RCC 7860 (cell line): ENCODE data around the gene HOXD10.

Source experiments
- DNase-seq: peaks from one replicate; pipeline ENCODE4 v3.0.0-alpha.2; 2015; ENCODE audit warnings: low spot score
- FAIRE-seq: peaks from 2 replicates; lab custom pipeline; 2012; peaks lifted over from hg19 to GRCh38; lab: Jason Lieb, UNC

The HOXD10 gene

GRCh38 chr2:176105730-176106580 is 10.6 kb upstream of the HOXD10 start:
- FAIRE-seq (no peak), DNase-seq (no peak)

- peak; percentile 61 for DNase-seq
- FAIRE-seq = no peak
Measured at GRCh38 chr2:176106581-176107539, 9.7 kb upstream of the HOXD10 start, which contains the start of gene HOXD11. Gene HOXD11, plus strand, starts transcription at chr2:176107280. Its CDS starts 76 bp downstream, at chr2:176107356.

GRCh38 chr2:176107731-176108181 is 8.8 kb upstream of the HOXD10 start:
- FAIRE-seq = no peak
- no peak for DNase-seq

GRCh38 chr2:176109192-176109901 is 7.2 kb upstream of the HOXD10 start:
- DNase-seq = no peak
- no peak for FAIRE-seq

GRCh38 chr2:176109946-176110345 is 6.6 kb upstream of the HOXD10 start:
- FAIRE-seq = no peak

GRCh38 chr2:176110415-176111308 is 5.9 kb upstream of the HOXD10 start:
- no peak for FAIRE-seq
- DNase-seq = no peak

More at GRCh38 chr2:176109946-176110345, 6.6 kb upstream of the HOXD10 start:
- DNase-seq = no peak

GRCh38 chr2:176111309-176111663 is 5.3 kb upstream of the HOXD10 start:
- FAIRE-seq (no peak), DNase-seq (no peak)

GRCh38 chr2:176111846-176112374 is 4.7 kb upstream of the HOXD10 start:
- FAIRE-seq (no peak), DNase-seq (no peak)

GRCh38 chr2:176112375-176113302 is 3.9 kb upstream of the HOXD10 start:
- DNase-seq (no peak), FAIRE-seq (no peak)

- no peak for FAIRE-seq
- no peak for DNase-seq
Measured at GRCh38 chr2:176114120-176114929, 2.3 kb upstream of the HOXD10 start.

GRCh38 chr2:176114930-176115625 is 1.5 kb upstream of the HOXD10 start:
- no peak for FAIRE-seq
- no peak for DNase-seq

GRCh38 chr2:176117162-176117822 is 714 bp downstream of the HOXD10 start:
- FAIRE-seq = no peak
- DNase-seq = no peak

- no peak for FAIRE-seq
Measured at GRCh38 chr2:176117823-176118371, 1.3 kb downstream of the HOXD10 start.

GRCh38 chr2:176118601-176119339 is 2.2 kb downstream of the HOXD10 start:
- no peak for DNase-seq
- no peak for FAIRE-seq

More at GRCh38 chr2:176117823-176118371, 1.3 kb downstream of the HOXD10 start:
- DNase-seq = no peak

GRCh38 chr2:176120364-176121189 is 4.0 kb downstream of the HOXD10 start:
- no peak for FAIRE-seq
- DNase-seq = no peak
